ACHN (cell line): Measurements from ENCODE around the gene DBI.
A peak's percentile ranks its signal among the peaks of the same experiment; 100 is the strongest.

Source experiments
- DNase-seq: peaks from one replicate; pipeline ENCODE4 v3.0.0-alpha.2; 2015
- in situ Hi-C: cut with HindIII; loops from 2 replicates; pipeline ENCODE4 v1.10.0; 2017; ENCODE audit warnings: low sequenced_read_pairs, low pct_ligation_motif_present, low pct_unique_long_range_greater_than_20kb

Gene DBI

DNA sequence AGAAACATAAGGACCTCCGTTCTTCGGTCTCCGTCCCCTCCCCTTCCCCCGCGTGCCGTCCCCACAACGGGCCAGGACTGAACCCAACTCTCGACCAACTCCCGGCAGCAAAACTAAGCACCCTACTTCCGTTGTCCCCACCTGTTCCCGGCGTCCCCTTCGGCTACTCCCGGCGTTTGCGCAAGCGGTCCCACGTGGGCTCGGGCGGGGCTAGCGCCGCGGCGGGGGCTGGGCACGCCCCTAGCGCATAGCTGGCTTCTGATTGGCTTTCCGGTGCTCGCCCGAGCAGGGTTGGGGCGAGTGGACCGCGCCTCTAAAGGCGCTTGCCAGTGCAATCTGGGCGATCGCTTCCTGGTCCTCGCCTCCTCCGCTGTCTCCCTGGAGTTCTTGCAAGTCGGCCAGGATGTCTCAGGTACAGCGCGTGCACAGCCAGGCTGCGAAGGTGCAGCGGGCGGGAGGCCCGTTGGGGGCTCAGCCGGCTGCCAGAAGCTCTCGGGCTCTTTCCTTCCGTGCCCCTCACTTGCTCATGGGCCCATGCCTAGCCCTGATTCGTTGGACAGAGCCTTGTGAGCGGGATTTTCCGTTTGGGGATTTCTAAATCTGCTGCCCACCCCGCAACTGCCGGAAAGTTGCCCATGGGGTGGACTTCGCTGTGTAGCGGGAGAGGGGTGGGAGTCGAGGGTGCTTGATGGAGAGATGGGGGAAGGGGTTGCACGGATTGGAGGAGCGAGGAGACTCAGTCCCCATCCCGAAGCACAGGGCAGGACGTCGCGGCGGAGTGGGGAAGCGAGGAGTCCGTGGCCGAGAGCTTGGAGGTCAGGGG lies at the start of gene DBI, which contains the start of gene C2orf76:
TSS of gene DBI (plus strand) at position 329 of the 823 bp plus-strand sequence. CDS start at position 404, 75 bp downstream.
TSS of gene C2orf76 (minus strand) at position 186 of the 823 bp plus-strand sequence. CDS start 26,875 bp downstream, outside the sequence.
- in situ Hi-C loops, result no loop called here
- DNase-seq, result peak; percentile 97

DNA sequence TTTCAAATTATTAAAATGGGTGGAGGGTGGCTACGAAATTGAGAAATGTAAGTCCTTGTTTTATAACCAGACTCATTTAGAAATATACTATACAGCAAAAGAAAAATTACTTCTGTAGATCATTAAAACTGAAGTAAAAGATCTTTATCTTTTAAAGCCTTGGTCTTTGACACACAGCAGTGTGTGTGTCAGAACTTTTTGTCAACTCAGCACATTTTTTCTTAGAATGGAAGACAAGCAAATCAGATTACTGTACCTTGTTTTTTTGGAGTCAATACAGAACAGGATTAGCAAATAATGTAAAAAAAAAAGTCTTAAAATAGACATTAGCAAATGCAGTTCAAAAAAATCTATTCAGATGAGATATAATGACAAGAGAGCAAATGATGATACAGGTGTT lies 49.2 kb upstream of the DBI start:
- in situ Hi-C loops, result no loop called here
- no peak for DNase-seq

DNA sequence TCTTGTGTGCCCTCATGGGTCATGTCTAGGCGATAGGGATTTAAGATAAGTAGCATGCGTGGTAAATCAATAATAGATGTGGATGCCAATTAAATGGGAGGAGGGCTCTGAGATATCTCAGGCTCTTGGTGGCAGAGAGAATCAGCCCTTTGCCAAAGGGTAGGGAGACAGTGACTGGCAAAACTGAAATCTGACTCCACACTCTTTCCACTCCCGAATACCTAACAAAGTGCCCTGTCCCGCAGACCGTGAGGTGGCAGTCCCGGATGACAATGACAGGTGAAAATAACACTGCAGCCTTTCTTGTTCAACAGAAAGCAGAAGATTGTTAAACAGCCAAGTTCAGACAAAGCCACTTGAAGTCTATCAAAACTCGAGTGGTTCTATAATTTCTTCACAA lies 47.2 kb upstream of the DBI start:
- in situ Hi-C loops, result no loop called here
- DNase-seq, result no peak

DNA sequence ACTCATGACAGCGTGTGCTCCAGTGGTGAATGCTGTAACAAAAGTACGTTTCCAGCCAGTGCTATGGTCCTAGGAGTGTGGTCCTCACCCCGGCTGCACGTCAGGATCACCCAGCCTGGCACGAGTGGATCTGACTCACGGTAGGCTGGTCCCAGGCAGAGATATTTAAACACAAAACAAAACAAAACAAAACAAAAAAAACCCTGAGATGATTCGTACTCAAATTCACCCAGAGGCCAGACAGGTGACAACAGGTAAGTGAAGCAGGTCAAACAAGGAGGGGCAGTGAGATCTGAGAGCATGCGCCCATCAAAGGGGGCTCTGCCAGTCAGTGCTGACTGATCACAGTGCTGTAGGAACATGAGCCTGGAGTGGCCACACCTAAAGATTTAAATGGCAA lies 43.3 kb upstream of the DBI start:
- DNase-seq, result no peak
- in situ Hi-C loops, result no loop called here

DNA sequence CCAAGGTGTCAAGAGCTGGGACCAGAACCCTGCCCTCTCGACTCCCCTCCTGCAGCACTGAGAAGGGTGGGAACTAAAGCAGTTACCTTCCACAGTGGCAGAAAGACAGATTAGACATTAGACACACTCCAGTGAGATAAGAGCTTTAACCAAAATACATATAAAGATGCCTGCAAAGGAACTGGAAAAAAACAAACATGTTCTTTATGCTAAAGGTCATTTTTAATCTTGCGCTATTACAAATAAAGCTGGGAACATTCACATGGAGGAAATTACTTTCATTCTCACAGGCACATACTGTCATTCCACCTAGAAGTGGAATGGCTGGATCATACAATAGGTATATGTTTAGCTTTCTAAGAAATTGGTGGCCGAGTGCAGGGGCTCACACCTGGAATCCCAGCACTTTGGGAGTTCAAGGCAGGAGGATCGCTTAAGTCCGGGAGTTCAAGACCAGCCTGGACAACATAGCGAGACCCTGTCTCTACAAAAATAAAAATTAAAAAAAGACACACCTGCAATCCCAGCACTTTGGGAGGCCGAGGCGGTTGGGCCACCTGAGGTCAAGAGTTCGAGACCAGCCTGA lies 42.0 kb upstream of the DBI start:
- in situ Hi-C loops, result no loop called here
- DNase-seq, result no peak

DNA sequence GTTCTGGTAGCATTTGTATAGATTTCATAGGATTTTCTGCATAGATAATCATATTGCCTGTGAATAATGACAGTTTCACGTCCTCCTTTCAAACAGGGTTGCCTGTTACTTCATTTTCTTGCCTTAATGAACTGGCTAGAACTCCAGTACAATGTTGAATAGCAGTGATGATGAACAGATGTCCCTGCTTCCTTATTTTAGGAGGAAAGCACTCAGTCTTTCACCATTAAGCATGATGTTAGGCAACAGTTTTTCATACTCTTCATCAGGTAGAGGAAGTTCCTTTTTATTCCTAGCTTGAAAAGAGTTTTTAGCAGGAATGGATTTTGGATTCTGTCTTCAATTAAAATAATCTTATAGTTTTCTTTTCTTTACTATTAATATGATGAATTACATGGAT lies 39.8 kb upstream of the DBI start:
- in situ Hi-C loops, result no loop called here
- DNase-seq, result no peak

DNA sequence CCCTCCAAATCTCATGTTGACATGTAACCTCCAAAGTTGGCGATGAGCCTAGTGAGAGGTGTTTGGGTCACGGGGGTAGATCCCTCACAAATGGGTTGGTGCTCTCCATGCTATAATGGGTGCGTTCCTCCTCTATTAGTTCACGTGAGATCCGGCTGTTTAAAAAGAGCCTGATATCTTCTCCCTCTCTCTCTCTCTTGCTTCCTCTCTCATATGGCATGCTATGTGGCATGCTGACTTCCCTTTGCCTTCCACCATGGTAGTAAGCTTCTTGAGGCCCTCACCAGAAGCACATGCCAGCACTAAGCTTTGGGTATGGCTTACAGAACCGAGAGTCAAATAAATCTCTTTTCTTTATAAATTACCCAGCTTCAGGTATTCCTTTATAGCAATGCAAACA lies 39.3 kb upstream of the DBI start:
- in situ Hi-C loops, result no loop called here

DNA sequence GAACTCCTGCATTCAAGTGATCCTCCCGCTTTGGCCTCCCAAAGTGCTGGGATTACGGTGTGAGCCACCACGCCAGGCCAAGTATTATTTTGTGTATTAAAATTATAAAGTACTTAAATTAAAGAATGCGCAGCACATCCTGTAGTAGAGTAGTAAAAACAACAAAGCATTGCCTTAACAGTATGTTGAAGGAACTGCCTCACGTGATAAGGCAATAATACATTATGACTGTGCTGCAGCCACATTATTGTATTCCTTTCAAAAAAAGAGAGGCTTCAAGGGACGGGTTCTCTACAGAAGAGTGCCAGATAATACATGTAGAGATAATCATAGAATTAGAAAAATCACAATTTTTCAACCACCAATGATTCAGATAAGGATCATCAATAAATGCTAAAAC lies 33.8 kb upstream of the DBI start:
- DNase-seq, result no peak

More for the DNA sequence above, 39.3 kb upstream of the DBI start:
- no peak for DNase-seq

DNA sequence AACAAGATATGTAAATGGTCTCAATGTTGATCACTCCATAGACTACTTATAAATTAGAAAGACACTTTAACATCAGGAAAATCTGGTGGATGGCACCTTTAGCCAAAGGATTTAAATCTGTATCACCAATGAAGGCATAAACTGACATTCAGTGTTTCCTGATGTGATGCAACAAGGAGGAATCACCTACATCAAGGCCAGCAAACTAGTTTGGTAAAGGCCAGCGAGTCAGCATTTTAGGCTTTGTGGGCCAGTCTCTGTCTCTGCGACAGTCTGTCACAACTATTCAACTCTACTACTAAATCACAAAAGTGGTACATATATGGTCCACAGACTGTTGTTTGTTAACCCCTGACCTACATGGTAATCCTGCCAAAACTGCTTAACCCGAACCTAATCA lies 33.4 kb upstream of the DBI start:
- in situ Hi-C loops, result no loop called here
- DNase-seq, result no peak

More for the DNA sequence above, 33.8 kb upstream of the DBI start:
- in situ Hi-C loops, result no loop called here

DNA sequence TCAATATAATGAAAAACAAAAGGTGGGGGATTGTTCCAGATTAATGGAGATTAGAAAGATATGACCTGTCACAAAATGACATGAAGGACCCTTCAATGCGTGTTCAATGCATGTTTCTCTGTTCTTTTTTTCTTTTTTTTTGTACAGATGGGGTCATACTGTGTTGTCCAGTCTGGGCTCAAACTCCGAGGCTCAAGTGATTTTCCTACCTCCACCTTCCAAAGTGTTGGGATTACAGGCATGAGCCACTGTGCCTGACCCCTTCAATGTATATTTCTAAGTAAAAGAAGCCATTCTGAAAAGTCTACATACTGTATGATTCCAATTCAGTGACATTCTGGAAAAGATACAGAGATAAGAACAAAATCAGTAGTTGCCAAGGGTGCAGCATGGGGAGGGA lies 32.9 kb upstream of the DBI start:
- DNase-seq, result no peak
- in situ Hi-C loops, result no loop called here

DNA sequence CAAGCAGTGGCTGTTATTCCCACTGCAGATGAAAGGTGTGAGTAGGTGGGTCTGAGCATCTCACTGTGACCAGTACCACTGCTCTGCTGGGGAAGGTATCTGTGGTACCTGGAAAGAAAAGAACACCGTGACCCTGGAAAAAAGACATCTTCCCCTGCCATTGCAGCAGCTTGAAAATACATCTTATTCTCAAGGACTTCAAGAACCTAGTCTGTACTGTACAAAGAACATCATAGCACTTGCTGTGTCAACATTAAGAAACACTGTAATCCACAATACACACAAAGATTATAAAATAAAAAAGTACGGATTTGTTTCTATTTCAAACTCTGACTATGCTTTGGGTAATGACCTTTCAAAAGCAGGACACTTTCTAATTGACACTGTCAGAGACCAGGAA lies 29.0 kb upstream of the DBI start:
- no peak for DNase-seq
- in situ Hi-C loops, result no loop called here

DNA sequence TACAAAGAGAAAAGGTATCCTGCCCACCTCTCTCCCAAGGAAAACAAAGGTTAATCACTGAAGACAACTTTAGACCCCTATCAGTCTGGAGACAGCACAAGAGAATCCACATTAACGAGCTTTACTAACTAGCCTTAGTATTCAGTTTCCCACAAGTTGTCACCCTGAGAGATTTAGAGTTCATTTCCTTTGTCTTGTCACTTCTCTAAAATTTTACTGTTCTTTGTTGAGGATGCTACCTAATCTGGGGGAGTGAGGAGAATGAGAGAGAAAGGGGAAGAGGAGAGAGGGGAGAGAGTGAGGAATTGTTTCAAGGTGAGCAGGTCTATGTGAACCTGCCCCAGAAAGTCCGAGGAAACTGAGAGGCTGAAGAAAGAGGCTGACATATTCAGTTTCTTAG lies 28.5 kb upstream of the DBI start:
- DNase-seq, result no peak
- in situ Hi-C loops, result no loop called here

DNA sequence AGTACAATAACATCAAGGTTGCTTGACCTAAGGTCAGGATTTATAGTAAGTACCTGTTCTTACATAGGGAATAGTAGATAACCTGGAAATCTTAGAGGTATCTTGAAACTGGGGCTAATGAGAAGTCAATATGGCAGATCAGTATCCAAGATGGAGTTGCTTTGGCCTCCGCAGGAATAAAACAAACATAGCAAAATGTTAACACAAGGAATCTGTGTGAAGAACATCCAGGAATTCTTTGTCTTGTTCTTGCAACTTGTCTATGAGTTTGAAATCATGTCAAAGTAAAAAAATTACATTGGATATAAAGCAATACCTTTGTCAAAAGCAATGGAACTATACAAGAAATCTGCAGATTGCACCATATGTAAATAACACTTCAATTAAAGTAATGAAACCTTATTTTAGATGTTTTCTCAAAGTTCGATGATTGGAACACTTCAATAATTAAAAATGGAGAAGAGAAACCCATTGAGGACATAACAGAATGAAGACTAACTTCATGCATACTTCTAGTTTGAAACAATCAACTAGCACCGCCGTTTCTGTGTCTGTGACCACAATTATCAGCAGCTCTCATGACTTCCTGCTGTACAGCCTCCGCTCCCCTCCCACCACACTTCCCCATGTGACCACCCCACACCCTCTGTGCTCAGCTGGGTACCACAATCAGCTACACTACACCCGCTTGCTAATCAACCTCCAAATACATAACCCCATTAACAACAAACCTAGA lies 27.8 kb upstream of the DBI start:
- in situ Hi-C loops, result no loop called here
- DNase-seq, result no peak

DNA sequence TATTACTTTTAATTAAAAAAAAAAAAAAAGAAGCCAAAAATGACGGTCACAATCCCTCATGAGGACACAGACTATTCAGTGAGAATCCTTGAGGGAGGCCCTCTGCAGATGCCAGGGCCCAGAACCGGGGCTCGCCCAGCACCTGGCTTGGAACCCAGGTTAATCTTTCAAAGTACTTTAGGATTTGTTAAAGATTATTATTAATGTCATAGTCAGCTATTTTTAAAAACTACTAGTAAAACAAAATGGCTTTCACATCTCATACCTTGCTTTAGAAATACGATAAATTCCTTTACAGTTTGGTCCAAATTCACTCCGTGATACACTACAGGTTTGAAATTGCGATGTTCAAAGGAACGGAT lies 27.2 kb upstream of the DBI start:
- in situ Hi-C loops, result no loop called here
- no peak for DNase-seq

DNA sequence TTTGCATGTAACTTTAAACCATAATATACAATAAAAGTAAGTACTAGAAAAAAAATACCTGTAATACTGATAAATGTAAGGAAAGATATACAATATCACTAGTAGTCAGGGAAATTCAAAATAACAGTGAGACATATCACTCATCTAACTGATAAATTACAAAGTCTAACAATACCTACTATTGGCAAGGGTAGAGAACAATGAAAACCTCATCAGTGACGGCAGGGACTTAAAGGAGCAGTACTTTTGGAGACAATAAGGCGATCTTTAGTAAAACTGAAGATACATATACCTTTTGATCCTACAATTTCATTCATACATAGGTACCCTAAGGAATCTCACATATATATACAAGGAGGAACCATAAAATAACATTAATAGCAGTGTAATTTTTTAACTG lies 25.1 kb upstream of the DBI start:
- no peak for DNase-seq
- in situ Hi-C loops, result no loop called here

DNA sequence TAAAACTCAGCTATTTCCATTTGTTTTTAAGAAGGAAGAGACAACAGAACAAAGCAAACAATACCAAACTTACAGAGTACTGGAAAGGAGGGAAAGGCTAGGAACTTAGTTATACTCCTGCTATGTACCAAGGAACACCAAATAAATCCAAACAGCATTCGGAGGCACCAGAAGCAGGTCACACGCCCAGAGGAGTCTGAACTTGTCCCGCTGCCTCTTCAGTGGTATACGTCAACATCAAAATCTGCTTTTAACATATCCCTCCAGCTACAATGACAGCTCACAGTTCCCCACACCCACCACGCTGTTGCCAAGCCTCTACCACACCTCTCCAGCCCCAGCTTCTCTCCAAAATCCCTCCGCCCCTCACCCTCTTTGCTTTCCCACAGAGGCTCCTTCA lies 17.5 kb upstream of the DBI start:
- in situ Hi-C loops, result no loop called here
- no peak for DNase-seq

DNA sequence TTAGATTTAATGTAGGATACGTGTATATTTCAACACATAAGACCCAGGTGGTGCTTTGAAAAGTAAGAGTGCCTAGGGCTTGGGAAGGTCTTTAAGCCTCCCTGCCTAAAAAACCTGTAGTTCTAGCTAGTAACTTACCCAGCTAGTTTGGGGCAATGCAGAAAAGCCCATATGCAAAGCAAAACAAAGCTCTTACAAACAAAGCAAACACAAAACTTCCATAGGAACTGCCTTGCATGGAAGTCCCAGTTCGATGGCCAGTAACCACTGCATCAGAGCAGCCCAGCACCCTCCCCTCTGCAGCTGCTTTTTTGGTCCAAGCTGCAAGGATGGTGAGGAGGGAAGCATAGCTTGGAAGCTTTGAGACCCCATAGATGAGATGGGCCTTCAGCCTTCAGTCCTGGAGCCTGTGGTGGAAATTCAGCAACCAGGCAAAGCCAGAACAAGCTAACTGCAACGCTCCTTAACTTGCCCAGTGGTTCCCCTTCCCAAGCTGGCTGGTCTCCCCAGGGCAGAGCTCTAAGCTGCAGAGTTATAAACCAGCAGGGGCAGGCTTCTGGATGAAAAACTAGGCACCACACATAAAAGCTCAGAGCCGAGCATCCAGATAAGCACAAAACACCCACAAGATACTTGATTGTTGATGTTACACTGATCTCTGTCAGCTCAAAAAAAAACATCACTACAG lies 16.3 kb upstream of the DBI start:
- no peak for DNase-seq
- in situ Hi-C loops, result no loop called here

DNA sequence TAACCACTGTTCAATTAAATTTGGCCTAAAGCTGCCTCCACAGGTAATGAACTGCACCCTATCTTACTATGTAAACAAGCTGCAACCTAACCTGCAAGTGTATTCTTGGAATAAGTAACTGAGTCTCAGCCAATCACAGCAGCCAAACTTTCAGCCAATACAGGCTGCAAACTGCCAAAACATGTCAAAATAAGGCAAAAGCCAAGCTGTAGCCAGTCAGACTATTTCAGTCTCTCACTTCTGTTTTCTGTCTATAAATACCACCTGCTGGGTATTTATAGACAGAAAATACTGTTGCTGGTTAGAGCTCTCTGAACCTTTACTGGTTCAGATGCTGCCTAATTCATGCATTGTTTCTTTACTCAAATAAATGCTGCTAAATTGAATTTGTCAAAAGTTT lies 14.4 kb upstream of the DBI start:
- in situ Hi-C loops, result no loop called here
- no peak for DNase-seq

DNA sequence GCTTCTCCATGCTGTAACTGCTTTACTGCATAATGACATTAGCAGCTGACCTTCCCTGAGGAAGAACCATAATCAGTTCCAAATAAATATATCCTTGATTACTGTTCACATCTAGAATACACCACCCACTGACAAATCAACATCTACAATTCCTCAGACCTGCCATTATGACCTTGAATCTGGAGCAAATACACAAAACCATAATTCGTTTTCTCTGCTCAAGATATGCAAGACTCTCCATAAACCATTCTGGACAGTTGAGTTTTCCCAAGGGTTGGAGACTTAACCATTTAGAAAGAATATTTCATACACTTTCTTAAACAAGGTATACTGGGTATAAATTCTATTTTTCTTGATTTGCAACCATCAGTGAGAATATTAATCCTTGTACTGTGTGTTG lies 11.9 kb upstream of the DBI start:
- no peak for DNase-seq
- in situ Hi-C loops, result no loop called here
